ENCODE measurements around the gene PFDN4.
A peak's percentile ranks its signal among the peaks of the same experiment; 100 is the strongest.

Gene PFDN4

GRCh38 chr20:54195483-54196472 lies 12.1 kb upstream of the PFDN4 start:
- TF ChIP-seq, protein P1, sequence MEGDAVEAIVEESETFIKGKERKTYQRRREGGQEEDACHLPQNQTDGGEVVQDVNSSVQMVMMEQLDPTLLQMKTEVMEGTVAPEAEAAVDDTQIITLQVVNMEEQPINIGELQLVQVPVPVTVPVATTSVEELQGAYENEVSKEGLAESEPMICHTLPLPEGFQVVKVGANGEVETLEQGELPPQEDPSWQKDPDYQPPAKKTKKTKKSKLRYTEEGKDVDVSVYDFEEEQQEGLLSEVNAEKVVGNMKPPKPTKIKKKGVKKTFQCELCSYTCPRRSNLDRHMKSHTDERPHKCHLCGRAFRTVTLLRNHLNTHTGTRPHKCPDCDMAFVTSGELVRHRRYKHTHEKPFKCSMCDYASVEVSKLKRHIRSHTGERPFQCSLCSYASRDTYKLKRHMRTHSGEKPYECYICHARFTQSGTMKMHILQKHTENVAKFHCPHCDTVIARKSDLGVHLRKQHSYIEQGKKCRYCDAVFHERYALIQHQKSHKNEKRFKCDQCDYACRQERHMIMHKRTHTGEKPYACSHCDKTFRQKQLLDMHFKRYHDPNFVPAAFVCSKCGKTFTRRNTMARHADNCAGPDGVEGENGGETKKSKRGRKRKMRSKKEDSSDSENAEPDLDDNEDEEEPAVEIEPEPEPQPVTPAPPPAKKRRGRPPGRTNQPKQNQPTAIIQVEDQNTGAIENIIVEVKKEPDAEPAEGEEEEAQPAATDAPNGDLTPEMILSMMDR (conservative IDR thresholded peaks at IDR 0.05) = no peak

GRCh38 chr20:54197621-54198604 lies 10.0 kb upstream of the PFDN4 start:
- TF ChIP-seq, protein P1 (conservative IDR thresholded peaks at IDR 0.05) = peak; percentile 55
- no peak overlapping the region for H3K27ac ChIP-seq

More at GRCh38 chr20:54195483-54196472, 12.1 kb upstream of the PFDN4 start:
- no peak overlapping the region for H3K27ac ChIP-seq

- H3K27ac ChIP-seq = no peak overlapping the region
- TF ChIP-seq, protein P1 (conservative IDR thresholded peaks at IDR 0.05) = no peak
These were observed 8.6 kb upstream of the PFDN4 start for GRCh38 chr20:54199283-54199682.

DNA sequence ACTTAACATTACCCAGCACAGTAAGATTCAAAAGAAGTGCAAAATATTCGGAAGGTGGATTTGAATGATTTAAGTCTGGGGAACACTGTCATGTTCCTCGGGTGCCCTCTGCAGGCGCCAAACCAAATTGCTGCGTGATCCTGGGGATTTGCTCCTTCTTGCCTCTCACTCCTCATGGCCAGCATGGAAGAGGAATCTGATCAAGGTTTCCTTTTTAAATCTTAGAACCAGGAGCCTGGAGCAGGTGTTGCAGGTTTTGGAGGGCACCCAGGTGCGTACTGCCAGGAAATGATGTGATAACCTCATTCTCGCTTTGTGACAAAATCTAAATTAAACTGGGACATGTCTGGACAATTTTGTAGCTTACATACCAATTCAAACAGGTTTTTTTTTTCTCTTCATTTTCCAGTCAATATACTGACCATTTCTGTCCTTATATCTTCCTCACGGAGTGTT lies 8.1 kb upstream of the PFDN4 start:
- no peak overlapping the region; the same call in 1 of the 2 replicates for H3K27ac ChIP-seq
- TF ChIP-seq, protein P1 (conservative IDR thresholded peaks at IDR 0.05) = peak; percentile 98

GRCh38 chr20:54200487-54201267 lies 7.2 kb upstream of the PFDN4 start:
- TF ChIP-seq, protein P1 (conservative IDR thresholded peaks at IDR 0.05) = no peak
- H3K27ac ChIP-seq = peak overlapping the region; percentile 44

DNA sequence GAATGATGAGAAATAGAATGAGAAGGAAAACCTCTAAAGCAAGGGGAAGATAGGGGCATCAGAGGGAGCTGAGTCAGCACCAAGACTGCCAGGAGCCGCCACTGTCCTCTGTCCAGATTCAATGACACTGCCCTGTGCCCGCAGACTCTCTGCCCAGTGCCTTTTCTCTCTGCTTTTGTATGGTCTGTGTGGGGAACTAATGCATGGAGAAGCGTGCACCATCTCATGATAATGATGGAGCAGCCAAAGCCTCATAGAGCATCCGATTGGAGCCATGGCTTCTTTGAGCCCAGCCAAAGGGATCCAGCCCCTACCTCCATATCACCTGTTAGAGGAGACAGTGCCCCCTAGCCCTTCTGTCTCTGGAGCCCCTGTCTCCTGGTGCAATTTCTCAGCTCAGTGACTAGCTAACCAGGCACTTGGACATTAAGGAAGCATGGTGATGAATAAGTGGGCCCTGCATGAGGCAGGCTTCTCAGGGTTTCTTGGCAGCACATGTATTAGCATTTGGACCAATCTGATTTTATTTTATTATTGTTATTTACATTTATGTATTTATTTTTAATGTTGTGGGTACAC lies 6.5 kb upstream of the PFDN4 start:
- TF ChIP-seq, protein P1 (conservative IDR thresholded peaks at IDR 0.05) = no peak

More for the DNA sequence above, 6.5 kb upstream of the PFDN4 start:
- H3K27ac ChIP-seq = peak overlapping the region; percentile 44
